Astrocyte (in vitro differentiated cells and primary cell): ENCODE measurements around the gene POU6F2. TPM values are rescaled to one million over a fixed set of nuclear protein-coding genes. Genes with fewer than 3 reads are reported as not detected.

Experiments used
- DNase-seq: peaks from one replicate; pipeline ENCODE4 v3.0.0-alpha.2; 2010; ENCODE audit warnings: low read depth
- FAIRE-seq: peaks from 2 replicates; lab custom pipeline; 2011; peaks lifted over from hg19 to GRCh38; lab: Jason Lieb, UNC
- H2AFZ ChIP-seq: 2 replicates; pipeline ENCODE4 v1.6.0; 2012; ENCODE audit warnings: low read depth, low read length, inconsistent platforms
- H3K27ac ChIP-seq: 2 replicates; pipeline ENCODE4 v1.5.1; 2011; ENCODE audit warnings: low read depth, low read length, inconsistent platforms
- H3K27me3 ChIP-seq: 2 replicates; pipeline ENCODE4 v1.6.0; 2011; ENCODE audit warnings: low read length, inconsistent platforms; ENCODE audit not compliant: insufficient read depth
- H3K36me3 ChIP-seq: 2 replicates; pipeline ENCODE4 v1.5.1; 2011; ENCODE audit warnings: low read length, inconsistent platforms; ENCODE audit not compliant: insufficient read depth
- H3K4me1 ChIP-seq: 2 replicates; pipeline ENCODE4 v1.5.1; 2011; ENCODE audit warnings: low read length, inconsistent platforms; ENCODE audit not compliant: insufficient read depth
- H3K4me2 ChIP-seq: 2 replicates; pipeline ENCODE4 v1.6.0; 2012; ENCODE audit warnings: low read length, inconsistent platforms
- H3K4me3 ChIP-seq: 2 replicates; pipeline ENCODE4 v1.5.1; 2011; ENCODE audit warnings: low read depth, mild to moderate bottlenecking, low read length, inconsistent platforms; ENCODE audit not compliant: insufficient read depth
- H3K79me2 ChIP-seq: 2 replicates; pipeline ENCODE4 v1.6.0; 2012; ENCODE audit warnings: mild to moderate bottlenecking, low read length, inconsistent platforms; ENCODE audit not compliant: insufficient read depth
- H3K9ac ChIP-seq: 2 replicates; pipeline ENCODE4 v1.6.0; 2012; ENCODE audit warnings: mild to moderate bottlenecking, low read length, inconsistent platforms
- H3K9me3 ChIP-seq: 2 replicates; pipeline ENCODE4 v1.5.1; 2012; ENCODE audit warnings: low read depth, mild to moderate bottlenecking, low read length, inconsistent platforms; ENCODE audit not compliant: insufficient read depth
- H4K20me1 ChIP-seq: 2 replicates; pipeline ENCODE4 v1.6.0; 2012; ENCODE audit warnings: low read length, inconsistent platforms; ENCODE audit not compliant: insufficient read depth
- H3K27ac Mint-ChIP-seq: one replicate; pipeline ENCODE4 v1.8.0; 2021; ENCODE audit warnings: mild to moderate bottlenecking, mixed read lengths; ENCODE audit not compliant: unreplicated experiment
- H3K27me3 Mint-ChIP-seq: one replicate; pipeline ENCODE4 v1.8.0; 2021; ENCODE audit warnings: low read depth, mixed read lengths; ENCODE audit not compliant: unreplicated experiment
- H3K36me3 Mint-ChIP-seq: one replicate; pipeline ENCODE4 v1.8.0; 2021; ENCODE audit warnings: low read depth, mixed read lengths; ENCODE audit not compliant: unreplicated experiment
- H3K4me1 Mint-ChIP-seq: one replicate; pipeline ENCODE4 v1.8.0; 2021; ENCODE audit warnings: low read depth, mixed read lengths; ENCODE audit not compliant: unreplicated experiment
- H3K4me3 Mint-ChIP-seq: one replicate; pipeline ENCODE4 v1.8.0; 2021; ENCODE audit warnings: mild to moderate bottlenecking, moderate library complexity, mixed read lengths; ENCODE audit not compliant: unreplicated experiment
- H3K9me3 Mint-ChIP-seq: one replicate; pipeline ENCODE4 v1.8.0; 2021; ENCODE audit warnings: mild to moderate bottlenecking, mixed read lengths; ENCODE audit not compliant: unreplicated experiment
- CTCF ChIP-seq: IDR thresholded peaks from 2 replicates; pipeline ENCODE4 v1.5.1; 2011; ENCODE audit warnings: low read depth, mild to moderate bottlenecking, inconsistent platforms, low read length, moderate library complexity; ENCODE audit not compliant: insufficient read depth
- EZH2 ChIP-seq: IDR thresholded peaks from 2 replicates; pipeline ENCODE4 v1.6.1; 2012; ENCODE audit warnings: mild to moderate bottlenecking, low read length, inconsistent platforms; ENCODE audit not compliant: insufficient read depth
- total RNA-seq: library from RNA; stranded (reverse); gene quantifications from 2 replicates; pipeline ENCODE4 v1.2.1, GENCODE V29; 2021

Gene POU6F2
- total RNA-seq, 1 donor from 2014 or later, result 0.45 TPM

DNA sequence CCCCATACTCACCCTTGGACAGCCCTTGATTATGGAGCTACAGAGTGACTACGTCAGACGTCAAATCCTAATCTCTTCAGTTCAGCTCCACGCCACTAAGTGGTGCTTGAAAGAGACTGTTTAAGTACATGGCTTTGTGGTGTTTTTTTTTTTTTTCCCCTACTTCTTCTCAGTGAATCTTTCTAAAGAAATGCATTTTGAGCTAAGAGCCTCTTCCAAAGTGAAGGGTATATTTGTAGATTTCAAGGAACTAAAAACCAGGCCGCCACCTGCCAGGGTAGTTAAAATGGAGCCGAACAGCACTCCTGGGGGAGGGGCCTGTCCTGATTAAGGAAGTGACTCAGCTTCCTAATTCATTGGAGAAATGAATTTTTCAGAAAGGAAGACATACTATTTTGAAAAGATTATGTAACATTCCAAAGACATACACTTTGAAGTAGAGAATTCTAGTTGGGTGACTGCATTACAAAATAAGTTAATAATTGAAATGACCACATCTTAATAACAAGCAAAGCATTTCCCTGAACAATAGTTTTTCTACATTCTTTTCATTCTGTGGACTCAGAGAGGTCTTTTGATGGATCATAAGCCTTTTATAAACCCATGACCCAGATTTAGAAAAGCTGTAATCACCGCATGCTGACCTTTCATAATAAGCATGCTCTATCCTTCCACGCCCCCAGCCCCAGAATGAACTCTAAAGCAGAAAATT, 48.1 kb upstream of the POU6F2 start:
- H2AFZ ChIP-seq, result peak overlapping the region; percentile 24
- H3K36me3 ChIP-seq, result no peaks in the 10 kb centered on the region
- TF ChIP-seq EZH2, result no peak
- TF ChIP-seq CTCF, result no peak
- DNase-seq, result peak; percentile 54
- H3K9me3 ChIP-seq, result no peaks in the 10 kb centered on the region
- Mint-ChIP-seq H3K9me3 (no peaks in the 10 kb centered on the region), H3K36me3 (no peaks in the 10 kb centered on the region), H3K27me3 (no peaks in the 10 kb centered on the region), H3K27ac (peak overlapping the region; percentile 61), H3K4me3 (peak overlapping the region; percentile 47), H3K4me1 (peaks cover 10% of the 10 kb centered on the region)
- no peak overlapping the region for H3K4me3 ChIP-seq
- no peaks in the 10 kb centered on the region for H3K79me2 ChIP-seq
- peaks cover 2% of the 10 kb centered on the region for H3K27me3 ChIP-seq
- H3K4me1 ChIP-seq, result peaks cover 4% of the 10 kb centered on the region
- peak overlapping the region; percentile 38 for H3K27ac ChIP-seq
- FAIRE-seq, result no peak
- H3K9ac ChIP-seq, result no peak overlapping the region
- H3K4me2 ChIP-seq, result no peak overlapping the region
- no peaks in the 10 kb centered on the region for H4K20me1 ChIP-seq

GRCh38 chr7:38932509-38933168, 45.1 kb upstream of the POU6F2 start:
- DNase-seq (peak; percentile 4), FAIRE-seq (no peak)
- H3K27me3 Mint-ChIP-seq, result no peaks in the 10 kb centered on the region
- Histone ChIP-seq H3K9me3 (no peaks in the 10 kb centered on the region), H3K36me3 (no peaks in the 10 kb centered on the region), H4K20me1 (no peaks in the 10 kb centered on the region), H3K4me2 (no peak overlapping the region), H3K27me3 (no peaks in the 10 kb centered on the region), H3K9ac (no peak overlapping the region), H3K79me2 (no peaks in the 10 kb centered on the region), H3K4me1 (peaks cover 4% of the 10 kb centered on the region), H3K27ac (no peak overlapping the region), H3K4me3 (no peak overlapping the region), H2AFZ (peak overlapping the region; percentile 30)
- peaks cover 13% of the 10 kb centered on the region for H3K4me1 Mint-ChIP-seq
- no peak overlapping the region for H3K27ac Mint-ChIP-seq
- no peaks in the 10 kb centered on the region for H3K36me3 Mint-ChIP-seq
- peak; percentile 91 for TF ChIP-seq CTCF
- no peak for TF ChIP-seq EZH2
- H3K4me3 Mint-ChIP-seq, result no peak overlapping the region
- H3K9me3 Mint-ChIP-seq, result no peaks in the 10 kb centered on the region

DNA sequence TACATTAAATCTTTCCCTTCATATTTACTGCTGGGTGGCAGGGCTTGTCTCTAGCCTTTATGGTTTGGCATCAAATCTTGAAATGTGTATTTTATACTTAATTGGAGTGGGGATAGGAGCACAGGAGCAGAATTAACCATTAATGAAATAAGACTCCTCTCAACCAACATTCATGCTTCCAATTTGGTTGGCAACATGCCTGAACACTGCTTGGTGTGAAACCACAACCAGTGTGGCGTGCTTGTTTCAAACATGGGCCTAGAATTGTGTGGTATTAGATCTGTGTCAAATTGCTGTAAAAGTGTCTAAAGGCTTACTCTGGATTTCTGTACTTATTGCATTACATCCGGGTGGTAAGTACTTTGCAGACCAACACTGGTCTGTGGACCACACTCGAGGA, 43.7 kb upstream of the POU6F2 start:
- H3K9me3 Mint-ChIP-seq, result no peaks in the 10 kb centered on the region
- no peak overlapping the region for H3K27ac ChIP-seq
- no peak overlapping the region for H3K4me2 ChIP-seq
- H4K20me1 ChIP-seq, result no peaks in the 10 kb centered on the region
- H3K79me2 ChIP-seq, result no peaks in the 10 kb centered on the region
- no peaks in the 10 kb centered on the region for H3K36me3 Mint-ChIP-seq
- TF ChIP-seq CTCF, result no peak
- no peak for TF ChIP-seq EZH2
- H3K4me1 Mint-ChIP-seq, result peaks cover 13% of the 10 kb centered on the region
- H3K4me3 Mint-ChIP-seq, result no peak overlapping the region
- no peak for FAIRE-seq
- peaks cover 4% of the 10 kb centered on the region for H3K4me1 ChIP-seq
- no peaks in the 10 kb centered on the region for H3K27me3 ChIP-seq
- no peak overlapping the region for H2AFZ ChIP-seq
- no peak for DNase-seq
- H3K36me3 ChIP-seq, result no peaks in the 10 kb centered on the region
- H3K9ac ChIP-seq, result no peak overlapping the region
- H3K9me3 ChIP-seq, result no peaks in the 10 kb centered on the region
- no peak overlapping the region for H3K4me3 ChIP-seq
- H3K27me3 Mint-ChIP-seq, result no peaks in the 10 kb centered on the region
- no peak overlapping the region for H3K27ac Mint-ChIP-seq
